ENCODE measurements around the gene ZSCAN20.

DNA sequence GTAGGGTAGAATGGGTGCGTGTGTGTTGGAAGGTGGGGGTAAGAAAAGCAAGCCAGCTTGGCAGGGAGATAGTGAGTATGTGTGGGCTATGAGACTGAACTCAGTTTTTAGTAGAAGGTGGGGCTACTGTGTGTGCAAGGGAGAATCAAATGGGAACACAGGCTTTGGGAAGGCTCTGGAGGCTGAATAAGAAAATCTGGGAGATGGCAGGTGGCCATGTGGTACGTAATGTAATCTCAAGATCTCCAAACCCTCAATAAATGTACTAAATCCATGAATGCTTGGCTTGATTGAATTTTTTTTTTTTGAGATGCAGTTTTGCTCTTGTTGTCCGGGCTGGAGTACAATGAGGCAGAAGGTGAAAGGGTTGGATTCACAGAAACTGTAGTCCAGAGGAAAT, 3.5 kb upstream of the ZSCAN20 start:
- TF ChIP-seq, protein P1, sequence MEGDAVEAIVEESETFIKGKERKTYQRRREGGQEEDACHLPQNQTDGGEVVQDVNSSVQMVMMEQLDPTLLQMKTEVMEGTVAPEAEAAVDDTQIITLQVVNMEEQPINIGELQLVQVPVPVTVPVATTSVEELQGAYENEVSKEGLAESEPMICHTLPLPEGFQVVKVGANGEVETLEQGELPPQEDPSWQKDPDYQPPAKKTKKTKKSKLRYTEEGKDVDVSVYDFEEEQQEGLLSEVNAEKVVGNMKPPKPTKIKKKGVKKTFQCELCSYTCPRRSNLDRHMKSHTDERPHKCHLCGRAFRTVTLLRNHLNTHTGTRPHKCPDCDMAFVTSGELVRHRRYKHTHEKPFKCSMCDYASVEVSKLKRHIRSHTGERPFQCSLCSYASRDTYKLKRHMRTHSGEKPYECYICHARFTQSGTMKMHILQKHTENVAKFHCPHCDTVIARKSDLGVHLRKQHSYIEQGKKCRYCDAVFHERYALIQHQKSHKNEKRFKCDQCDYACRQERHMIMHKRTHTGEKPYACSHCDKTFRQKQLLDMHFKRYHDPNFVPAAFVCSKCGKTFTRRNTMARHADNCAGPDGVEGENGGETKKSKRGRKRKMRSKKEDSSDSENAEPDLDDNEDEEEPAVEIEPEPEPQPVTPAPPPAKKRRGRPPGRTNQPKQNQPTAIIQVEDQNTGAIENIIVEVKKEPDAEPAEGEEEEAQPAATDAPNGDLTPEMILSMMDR (IDR thresholded peaks at IDR 0.05) = no peak
- no peak for TF ChIP-seq POLR2A (IDR thresholded peaks at IDR 0.05)

All from Peyer's patch (tissue), 4 donors.